Esophagus muscularis mucosa (tissue), 4 donors: ENCODE data around the gene GAMT. TPM values are rescaled to one million over a fixed set of nuclear protein-coding genes. Genes with fewer than 3 reads are reported as not detected.

Source experiments
- DNase-seq: peaks from one replicate; pipeline ENCODE4 v3.0.0-alpha.2; 2017; ENCODE audit errors: extremely low spot score
- H3K27ac ChIP-seq, 4 donors: fragments of 200-600 bp; sonication (generic); replicated peaks in 1 of 4; 1 replicate in 3 of 4; 2 replicates in 1 of 4; pipeline ENCODE4 v1.5.1; 2016 to 2019; ENCODE audit warnings: mild to moderate bottlenecking in 1 of 4
- H3K27me3 ChIP-seq, 4 donors: fragments of 200-600 bp; sonication (generic); one replicate each; pipeline versions ENCODE4 v1.5.1 to v1.6.0; 2016 to 2019
- H3K36me3 ChIP-seq, 4 donors: fragments of 200-600 bp; sonication (generic); one replicate each; pipeline ENCODE4 v1.5.1; 2016 to 2019
- H3K4me1 ChIP-seq, 4 donors: fragments of 200-600 bp; sonication (generic); one replicate each; pipeline ENCODE4 v1.5.1; 2016 to 2019
- H3K4me3 ChIP-seq, 4 donors: fragments of 200-600 bp; sonication (generic); 1 replicate in 2 of 4; 2 replicates in 2 of 4; pipeline ENCODE4 v1.5.1; 2016 to 2019; ENCODE audit warnings: mild to moderate bottlenecking in 4 of 4, moderate library complexity in 1 of 4
- H3K9me3 ChIP-seq, 4 donors: fragments of 200-600 bp; sonication (generic); 1 replicate in 3 of 4; 2 replicates in 1 of 4; pipeline ENCODE4 v1.5.1; 2016 to 2019
- CTCF ChIP-seq, 3 experiments: fragments of 200-600 bp in 2 of 3; fragments of 450-650 bp in 1 of 3; sonication (generic) in 2 of 3; IDR thresholded peaks; one replicate each; pipeline ENCODE4 v1.5.1; 2017 to 2019; ENCODE audit warnings: antibody characterized with exemption in 3 of 3, mild to moderate bottlenecking in 2 of 3, moderate library complexity in 1 of 3
- EP300 ChIP-seq: sonication (generic); formaldehyde crosslinking; IDR thresholded peaks from one replicate; pipeline ENCODE4 v1.6.1; 2017; ENCODE audit warnings: antibody characterized with exemption
- POLR2A ChIP-seq: fragments of 450-650 bp; IDR thresholded peaks from one replicate; pipeline ENCODE4 v1.6.1; 2017; ENCODE audit warnings: antibody characterized with exemption, moderate library complexity, mild to moderate bottlenecking, low read depth
- POLR2AphosphoS5 ChIP-seq, 2 donors: sonication (generic); formaldehyde crosslinking; IDR thresholded peaks; one replicate each; pipeline ENCODE4 v1.6.1; 2017; ENCODE audit warnings: antibody characterized with exemption in 2 of 2
- WGBS: methylation state at CpG from one replicate; pipeline ENCODE4 v1.1.5; 2018; 5-methylcytosine and 5-hydroxymethylcytosine counted together
- intact Hi-C: fragments of 100-400 bp; cut with DNase I; formaldehyde crosslinking; loops from one replicate; pipeline ENCODE4 v1.15.1; 2023
- total RNA-seq, 4 donors: library from RNA; depleted of rRNA; stranded (reverse); fragments of >200 nt; gene quantifications; one replicate each; pipeline versions ENCODE4 v1.1.0 to v1.2.1, GENCODE V29; 2016

Gene GAMT
- total RNA-seq, 4 donors from 2014 or later, result 5.8 to 13.4 (median 11.9) TPM

GRCh38 chr19:1384085-1384462 lies 17.3 kb downstream of the GAMT start:
- Histone ChIP-seq H3K9me3 (no peaks in the 10 kb centered on the region), H3K27me3 (no peaks in the 10 kb centered on the region), H3K27ac (peak overlapping the region; percentile 87 to 95 (median 93)), H3K4me3 (peak overlapping the region; percentile 72 to 99 (median 90)), H3K36me3 (peaks cover 12 to 32% (median 15%) of the 10 kb centered on the region in 4 donors), H3K4me1 (peaks cover 44 to 62% (median 49%) of the 10 kb centered on the region in 4 donors)
- intact Hi-C loops, result no loop called here
- WGBS, result 0% methylated on average over 4 of the region's 23 CpGs
- no peak for DNase-seq
- TF ChIP-seq EP300 (no peak), CTCF (IDR thresholded peaks at IDR 0.05) (no peak), POLR2AphosphoS5 (IDR thresholded peaks at IDR 0.05) (no peak), POLR2A (no peak)

- intact Hi-C loops, result loop anchor here (1.0 kb wide), 1 partner anchor 29 kb away; a partner anchor contains a TSS
- Histone ChIP-seq H3K27ac (peak within 1 kb of the TSS; percentile 87 to 95 (median 93)), H3K9me3 (no peaks in the 10 kb centered on the region), H3K4me1 (peaks cover 43 to 61% (median 49%) of the 10 kb centered on the region in 4 donors), H3K4me3 (peak within 1 kb of the TSS; percentile 72 to 99 (median 90)), H3K36me3 (peaks cover 7 to 28% (median 11%) of the 10 kb centered on the region in 4 donors), H3K27me3 (no peaks in the 10 kb centered on the region)
- 0% methylated on average over 25 of the region's 90 CpGs for WGBS
- DNase-seq, result peak; percentile 98
- peak; percentile 79 to 86 for TF ChIP-seq POLR2AphosphoS5 (IDR thresholded peaks at IDR 0.05)
- peak in 2 of 3 experiments; percentile 21 to 25 for TF ChIP-seq CTCF (IDR thresholded peaks at IDR 0.05)
- peak; percentile 50 for TF ChIP-seq POLR2A
- TF ChIP-seq EP300, result no peak
These were observed 17.8 kb downstream of the GAMT start, which contains the start of gene NDUFS7 for GRCh38 chr19:1383312-1384084. NDUFS7 (plus strand) TSS chr19:1383907; CDS start chr19:1383927, 20 bp downstream.

GRCh38 chr19:1383017-1383311 lies 18.4 kb downstream of the GAMT start:
- Histone ChIP-seq H3K4me3 (peak overlapping the region; percentile 72 to 99 (median 90)), H3K27me3 (no peaks in the 10 kb centered on the region), H3K27ac (peak overlapping the region in 3 of 4 donors; percentile 92 to 95 (median 94)), H3K36me3 (peaks cover 1 to 28% (median 7%) of the 10 kb centered on the region in 4 donors), H3K4me1 (peaks cover 38 to 56% (median 47%) of the 10 kb centered on the region in 4 donors), H3K9me3 (no peaks in the 10 kb centered on the region)
- no peak for DNase-seq
- WGBS, result 16% methylated on average over 9 of the region's 9 CpGs
- no peak for TF ChIP-seq EP300
- no peak for TF ChIP-seq POLR2A
- no peak for TF ChIP-seq POLR2AphosphoS5 (IDR thresholded peaks at IDR 0.05)
- TF ChIP-seq CTCF (IDR thresholded peaks at IDR 0.05), result no peak
- intact Hi-C loops, result loop anchor here (1.0 kb wide), 1 partner anchor 29 kb away; a partner anchor contains a TSS

- TF ChIP-seq CTCF (IDR thresholded peaks at IDR 0.05) (no peak), EP300 (no peak), POLR2AphosphoS5 (IDR thresholded peaks at IDR 0.05) (no peak), POLR2A (no peak)
- no peak overlapping the region for H3K4me3 ChIP-seq
- intact Hi-C loops, result no loop called here
- H3K36me3 ChIP-seq, result peaks cover 5 to 30% (median 11%) of the 10 kb centered on the region in 4 donors
- no peaks in the 10 kb centered on the region for H3K9me3 ChIP-seq
- no peak for DNase-seq
- no peak overlapping the region for H3K27ac ChIP-seq
- H3K4me1 ChIP-seq, result peaks cover 34 to 49% (median 40%) of the 10 kb centered on the region in 4 donors
- WGBS, result 82% methylated on average over 3 of the region's 3 CpGs
- H3K27me3 ChIP-seq, result no peaks in the 10 kb centered on the region
These were observed 19.1 kb downstream of the GAMT start for GRCh38 chr19:1382250-1382649.
